ENCODE results near the gene IFI27L2. TPM values are rescaled to one million over a fixed set of nuclear protein-coding genes. Genes with fewer than 3 reads are reported as not detected.

IFI27L2 gene
- total RNA-seq, 1 experiment from 2014 or later: 98.0 TPM

DNA sequence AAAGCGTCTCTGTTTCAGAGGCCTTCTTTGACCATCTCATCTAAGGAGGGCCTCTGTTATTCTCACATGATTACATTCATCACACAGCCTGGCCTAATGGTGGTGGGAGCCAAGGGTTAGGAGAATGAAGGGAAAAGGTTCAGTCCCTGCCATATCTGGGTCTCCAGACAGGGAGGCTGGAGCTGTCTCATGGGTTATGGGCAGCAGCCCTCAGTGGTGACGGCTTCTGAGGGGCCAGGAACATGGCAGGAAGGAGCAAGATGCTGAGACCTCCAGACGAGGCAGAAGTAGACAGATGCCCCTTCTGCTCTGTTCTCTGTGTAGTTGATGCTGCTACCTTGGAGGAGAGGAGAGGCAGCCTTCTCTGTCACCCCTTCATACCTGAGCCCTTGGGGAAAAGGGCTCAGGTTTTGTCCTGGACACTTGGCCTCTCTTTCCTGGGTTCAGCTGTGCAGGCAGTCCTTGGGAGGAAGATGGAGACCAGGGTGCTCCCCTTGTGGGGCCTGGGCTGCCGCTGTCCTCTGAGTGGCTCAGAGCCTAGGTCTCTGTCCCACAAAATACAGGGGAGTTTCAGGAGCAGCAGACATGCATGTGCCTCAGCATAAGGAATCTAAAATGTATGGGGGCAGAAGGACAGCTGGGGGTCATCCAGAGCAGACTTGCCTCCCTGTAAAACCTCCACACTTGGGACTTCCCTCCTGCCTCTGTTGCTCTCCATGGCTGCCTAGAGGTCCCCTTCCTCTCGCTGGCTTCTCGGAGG, 3.6 kb downstream of the IFI27L2 start:
- Histone ChIP-seq H3K4me3 (no peak overlapping the region), H3K27ac (no peak overlapping the region), H3K4me1 (replicated peaks) (peaks cover 8% of the 10 kb centered on the region), H3K27me3 (replicated peaks) (no peaks in the 10 kb centered on the region), H3K36me3 (peaks cover 3% of the 10 kb centered on the region), H3K9me3 (replicated peaks) (no peaks in the 10 kb centered on the region)
- peak in 1 of 2 experiments; percentile 16 for DNase-seq (ENCODE audit: low read depth in 1 of 2, low spot score in 2 of 2)

DNA sequence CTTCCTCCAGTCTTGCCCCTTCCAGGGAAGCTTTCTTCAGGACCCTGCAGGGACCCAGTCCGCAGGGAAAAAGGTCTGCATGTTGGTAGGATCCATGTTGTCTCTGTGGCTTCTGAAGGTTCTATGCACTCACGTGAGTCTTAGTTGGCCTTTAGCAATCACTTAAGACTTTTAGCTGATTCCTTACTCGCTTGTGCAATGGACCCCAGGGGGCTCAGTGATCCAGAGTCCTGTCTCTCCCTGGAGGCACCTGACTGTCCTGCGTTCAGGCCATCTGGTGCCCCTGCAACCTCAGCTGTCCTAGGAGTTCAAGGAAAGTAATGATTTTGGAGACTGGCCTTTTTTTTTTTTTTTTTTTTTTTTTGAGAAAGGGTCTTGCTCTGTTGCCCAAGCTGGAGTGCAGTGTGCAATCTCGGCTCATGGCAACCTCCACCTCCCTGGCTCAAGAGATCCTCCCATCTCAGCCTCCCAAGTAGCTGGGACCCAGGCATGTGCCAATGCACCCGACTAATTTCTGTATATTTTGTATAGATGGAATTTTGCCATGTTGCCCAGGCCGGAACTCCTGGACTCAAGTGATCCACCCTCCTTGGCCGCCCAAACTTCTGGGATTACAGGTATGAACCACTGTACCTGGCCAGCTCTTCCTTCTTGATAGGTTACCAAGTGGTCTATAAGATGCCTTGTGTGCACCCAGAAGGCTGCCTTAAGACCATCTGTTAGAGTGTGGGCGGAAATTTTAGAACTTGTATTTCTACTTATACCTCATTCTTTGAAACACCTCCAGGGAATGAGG, 4.6 kb downstream of the IFI27L2 start:
- peak in 1 of 2 experiments; percentile 16 for DNase-seq (ENCODE audit: low read depth in 1 of 2, low spot score in 2 of 2)
- no peak overlapping the region for H3K27ac ChIP-seq
- H3K9me3 ChIP-seq (replicated peaks): no peaks in the 10 kb centered on the region
- H3K4me3 ChIP-seq: no peak overlapping the region
- H3K36me3 ChIP-seq: peaks cover 3% of the 10 kb centered on the region
- peaks cover 13% of the 10 kb centered on the region for H3K4me1 ChIP-seq (replicated peaks)
- no peaks in the 10 kb centered on the region for H3K27me3 ChIP-seq (replicated peaks)

DNA sequence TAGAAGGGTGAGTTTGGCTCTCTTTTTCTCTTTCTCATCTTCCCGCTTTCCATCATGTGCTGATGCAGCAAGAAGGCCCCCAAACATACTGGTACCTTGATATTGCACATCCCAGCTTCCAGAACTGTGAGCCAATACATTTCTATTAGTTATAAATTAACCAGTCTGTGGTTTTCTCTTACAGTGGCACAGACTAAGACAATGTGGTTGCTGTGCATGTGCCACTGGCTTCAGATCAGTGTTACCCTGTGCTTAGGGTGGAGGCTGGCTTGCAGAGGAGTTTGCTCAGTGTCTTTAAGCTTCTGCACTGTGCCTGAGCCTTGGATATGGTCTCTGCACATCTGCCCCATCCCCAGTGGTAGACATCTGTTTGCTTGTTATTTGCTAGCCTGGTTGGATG, 5.5 kb downstream of the IFI27L2 start:
- Histone ChIP-seq H3K9me3 (replicated peaks) (no peaks in the 10 kb centered on the region), H3K4me1 (replicated peaks) (peaks cover 13% of the 10 kb centered on the region), H3K27ac (no peak overlapping the region), H3K4me3 (no peak overlapping the region), H3K27me3 (replicated peaks) (no peaks in the 10 kb centered on the region), H3K36me3 (peaks cover 3% of the 10 kb centered on the region)
- DNase-seq (ENCODE audit: low read depth in 1 of 2, low spot score in 2 of 2): no peak

DNA sequence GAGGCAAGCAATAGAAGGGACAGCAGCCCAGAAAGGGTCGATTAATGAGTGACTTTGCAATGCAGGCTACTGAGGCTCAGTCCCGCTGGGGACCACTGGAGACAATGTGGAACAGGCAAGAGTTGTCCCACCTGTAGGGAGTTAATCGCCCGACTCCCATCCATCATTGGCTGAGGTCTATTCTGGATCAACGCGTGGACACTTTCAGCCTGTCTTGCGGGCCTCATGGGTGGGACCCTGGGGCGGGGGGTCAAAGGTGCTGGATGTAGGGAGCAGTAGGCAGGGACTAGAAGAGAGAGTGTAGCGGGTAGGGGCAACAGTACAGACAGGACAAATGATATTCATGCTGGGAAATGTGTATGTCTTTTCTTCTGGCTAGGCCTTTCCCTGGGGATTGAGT, 6.1 kb downstream of the IFI27L2 start:
- peak in 1 of 2 experiments; percentile 27 for DNase-seq (ENCODE audit: low read depth in 1 of 2, low spot score in 2 of 2)
- H3K4me3 ChIP-seq: no peak overlapping the region
- H3K27me3 ChIP-seq (replicated peaks): no peaks in the 10 kb centered on the region

GRCh38 chr14:94122438-94122837, 7.0 kb downstream of the IFI27L2 start:
- Histone ChIP-seq H3K36me3 (no peaks in the 10 kb centered on the region; the same call in none of the 2 replicates), H3K27me3 (replicated peaks) (no peaks in the 10 kb centered on the region), H3K9me3 (replicated peaks) (no peaks in the 10 kb centered on the region), H3K4me1 (replicated peaks) (peaks cover 13% of the 10 kb centered on the region), H3K27ac (no peak overlapping the region), H3K4me3 (no peak overlapping the region)
- peak in 1 of 2 experiments; percentile 5 for DNase-seq (ENCODE audit: low read depth in 1 of 2, low spot score in 2 of 2)

More for the DNA sequence above, 6.1 kb downstream of the IFI27L2 start:
- Histone ChIP-seq H3K4me1 (replicated peaks) (peaks cover 13% of the 10 kb centered on the region), H3K27ac (no peak overlapping the region), H3K36me3 (peaks cover 3% of the 10 kb centered on the region), H3K9me3 (replicated peaks) (no peaks in the 10 kb centered on the region)

DNA sequence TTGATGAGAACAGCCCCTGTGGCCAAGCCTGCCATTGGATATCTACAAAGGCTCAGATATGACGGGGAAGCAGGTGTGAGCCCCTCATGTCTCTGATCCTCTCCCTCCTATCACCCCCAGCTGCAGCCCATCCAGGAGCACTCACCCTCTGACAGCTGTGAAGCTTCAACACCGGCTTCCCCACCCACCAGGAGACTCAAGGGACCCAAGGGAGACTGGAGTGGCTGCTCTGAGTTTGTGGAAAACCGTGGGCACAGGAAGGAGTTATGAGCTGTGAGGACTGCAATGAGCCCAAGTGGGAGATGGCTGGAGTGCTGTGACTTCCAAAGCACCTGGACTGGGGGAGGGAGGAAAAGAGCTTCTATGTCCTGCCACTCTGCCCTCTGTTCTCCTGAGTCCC, 7.9 kb downstream of the IFI27L2 start:
- H3K4me1 ChIP-seq (replicated peaks): peaks cover 13% of the 10 kb centered on the region
- 0 out of 2 replicates have a peak overlapping the region, but pooled peaks have one; percentile 9 for H3K27ac ChIP-seq
- H3K27me3 ChIP-seq (replicated peaks): no peaks in the 10 kb centered on the region
- no peak for DNase-seq (ENCODE audit: low read depth in 1 of 2, low spot score in 2 of 2)
- H3K9me3 ChIP-seq (replicated peaks): no peaks in the 10 kb centered on the region
- no peaks in the 10 kb centered on the region for H3K36me3 ChIP-seq
- no peak overlapping the region for H3K4me3 ChIP-seq

- no peaks in the 10 kb centered on the region for H3K27me3 ChIP-seq (replicated peaks)
These were observed 8.6 kb downstream of the IFI27L2 start for GRCh38 chr14:94120667-94121340.

GRCh38 chr14:94119071-94119470, 10.3 kb downstream of the IFI27L2 start:
- Histone ChIP-seq H3K27ac (no peak overlapping the region), H3K4me1 (replicated peaks) (peaks cover 13% of the 10 kb centered on the region), H3K36me3 (no peaks in the 10 kb centered on the region), H3K4me3 (no peak overlapping the region), H3K9me3 (replicated peaks) (no peaks in the 10 kb centered on the region), H3K27me3 (replicated peaks) (no peaks in the 10 kb centered on the region)
- no peak for DNase-seq (ENCODE audit: low read depth in 1 of 2, low spot score in 2 of 2)

More at GRCh38 chr14:94120667-94121340, 8.6 kb downstream of the IFI27L2 start:
- H3K4me3 ChIP-seq: no peak overlapping the region
- 0 out of 2 replicates have a peak overlapping the region, but pooled peaks have one; percentile 9 for H3K27ac ChIP-seq
- peak in 1 of 2 experiments; percentile 48 for DNase-seq (ENCODE audit: low read depth in 1 of 2, low spot score in 2 of 2)
- H3K36me3 ChIP-seq: no peaks in the 10 kb centered on the region
- peaks cover 13% of the 10 kb centered on the region for H3K4me1 ChIP-seq (replicated peaks)
- no peaks in the 10 kb centered on the region for H3K9me3 ChIP-seq (replicated peaks)

DNA sequence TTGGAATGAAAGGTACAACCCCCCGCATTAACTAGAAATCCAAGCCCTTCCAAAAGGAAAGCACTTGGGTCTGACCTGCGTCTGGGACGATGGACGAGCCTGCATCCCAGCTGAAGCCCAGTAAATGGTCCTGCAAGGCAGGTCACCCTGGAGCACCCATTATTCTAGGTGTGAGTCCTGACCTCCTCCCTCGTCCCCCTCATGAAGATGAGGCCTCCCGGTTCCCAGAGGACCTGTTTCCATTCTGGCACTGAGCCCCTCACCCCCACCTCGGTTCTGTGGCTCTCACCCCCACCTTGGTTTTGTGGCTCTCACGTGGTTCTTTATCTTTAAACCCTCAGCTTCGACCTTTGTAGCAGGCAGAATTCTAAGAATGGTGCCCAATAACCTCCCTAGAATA, 11.5 kb downstream of the IFI27L2 start:
- H3K4me1 ChIP-seq (replicated peaks): peaks cover 13% of the 10 kb centered on the region
- H3K4me3 ChIP-seq: no peak overlapping the region
- no peaks in the 10 kb centered on the region for H3K27me3 ChIP-seq (replicated peaks)

DNA sequence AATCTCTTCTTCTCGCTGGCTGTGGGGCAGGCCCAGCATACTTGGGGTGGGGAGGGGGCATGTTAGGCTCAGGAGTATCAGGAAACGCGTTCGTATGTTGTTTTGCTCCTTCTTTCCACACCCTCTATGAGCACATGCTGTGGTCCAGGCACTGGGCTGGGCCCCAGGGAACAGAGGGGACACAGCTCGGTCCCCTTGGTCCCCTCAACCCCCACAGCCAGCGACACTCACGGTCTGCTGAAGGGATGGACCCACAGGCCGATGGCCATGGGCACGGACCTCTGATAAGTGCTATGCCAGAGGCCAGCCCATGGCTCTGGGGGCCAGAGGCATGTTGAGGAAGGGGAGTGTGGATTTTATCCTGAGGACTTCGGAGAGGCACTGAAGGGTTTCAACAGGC, 12.7 kb downstream of the IFI27L2 start:
- H3K4me1 ChIP-seq (replicated peaks): peaks cover 16% of the 10 kb centered on the region
- H3K9me3 ChIP-seq (replicated peaks): no peaks in the 10 kb centered on the region
- no peak overlapping the region for H3K4me3 ChIP-seq
- no peaks in the 10 kb centered on the region for H3K36me3 ChIP-seq
- H3K27ac ChIP-seq: no peak overlapping the region
- no peaks in the 10 kb centered on the region for H3K27me3 ChIP-seq (replicated peaks)
- no peak for DNase-seq (ENCODE audit: low read depth in 1 of 2, low spot score in 2 of 2)

More for the DNA sequence above, 11.5 kb downstream of the IFI27L2 start:
- DNase-seq (ENCODE audit: low read depth in 1 of 2, low spot score in 2 of 2): no peak
- Histone ChIP-seq H3K36me3 (no peaks in the 10 kb centered on the region), H3K9me3 (replicated peaks) (no peaks in the 10 kb centered on the region), H3K27ac (no peak overlapping the region)

DNA sequence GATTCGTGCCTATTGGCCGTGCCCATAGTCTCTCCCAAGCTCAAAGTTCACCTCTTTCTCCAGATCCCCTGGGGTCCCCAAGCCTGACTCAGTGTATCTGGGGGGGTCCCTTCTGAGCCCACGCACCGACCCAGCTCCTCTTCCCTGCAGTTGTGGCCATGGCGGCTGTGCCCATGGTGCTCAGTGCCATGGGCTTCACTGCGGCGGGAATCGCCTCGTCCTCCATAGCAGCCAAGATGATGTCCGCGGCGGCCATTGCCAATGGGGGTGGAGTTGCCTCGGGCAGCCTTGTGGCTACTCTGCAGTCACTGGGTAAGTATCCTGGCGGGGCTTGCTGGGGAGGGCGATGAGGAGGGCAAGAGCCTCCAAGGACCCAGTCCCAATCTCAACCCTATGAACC, 13.8 kb downstream of the IFI27L2 start:
- Histone ChIP-seq H3K27ac (no peak overlapping the region), H3K36me3 (no peaks in the 10 kb centered on the region), H3K9me3 (replicated peaks) (no peaks in the 10 kb centered on the region), H3K27me3 (replicated peaks) (no peaks in the 10 kb centered on the region), H3K4me3 (no peak overlapping the region), H3K4me1 (replicated peaks) (peaks cover 16% of the 10 kb centered on the region)
- no peak for DNase-seq (ENCODE audit: low read depth in 1 of 2, low spot score in 2 of 2)

DNA sequence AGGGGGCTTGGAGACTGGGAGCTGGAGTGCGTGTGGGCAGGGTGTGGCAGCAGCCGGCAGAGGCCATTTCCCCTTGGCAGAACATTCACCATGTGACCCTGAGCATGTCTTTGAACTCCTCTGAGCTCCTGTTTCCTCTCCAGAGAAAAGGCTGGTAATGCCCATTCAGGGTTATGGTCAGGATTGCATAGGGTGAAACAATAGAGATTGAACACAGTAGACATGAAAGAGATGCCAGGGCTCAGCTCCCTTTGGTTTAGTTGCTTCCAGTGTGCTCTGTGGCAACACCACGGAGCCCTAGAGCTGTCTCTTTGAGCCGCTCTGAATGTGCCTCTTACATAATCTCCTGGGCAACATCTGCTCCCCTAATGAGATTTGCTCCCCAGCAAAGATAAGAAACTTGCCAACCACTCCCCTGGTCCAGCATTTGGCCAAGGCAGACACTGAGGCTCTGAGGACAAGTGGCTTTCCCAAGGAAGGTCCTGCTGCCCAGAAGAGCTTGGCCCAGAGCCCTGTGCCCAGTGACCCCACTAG, 14.3 kb downstream of the IFI27L2 start:
- no peak for DNase-seq (ENCODE audit: low read depth in 1 of 2, low spot score in 2 of 2)
- Histone ChIP-seq H3K4me3 (no peak overlapping the region), H3K27ac (no peak overlapping the region), H3K9me3 (replicated peaks) (no peaks in the 10 kb centered on the region), H3K36me3 (no peaks in the 10 kb centered on the region), H3K4me1 (replicated peaks) (peaks cover 17% of the 10 kb centered on the region), H3K27me3 (replicated peaks) (no peaks in the 10 kb centered on the region)

DNA sequence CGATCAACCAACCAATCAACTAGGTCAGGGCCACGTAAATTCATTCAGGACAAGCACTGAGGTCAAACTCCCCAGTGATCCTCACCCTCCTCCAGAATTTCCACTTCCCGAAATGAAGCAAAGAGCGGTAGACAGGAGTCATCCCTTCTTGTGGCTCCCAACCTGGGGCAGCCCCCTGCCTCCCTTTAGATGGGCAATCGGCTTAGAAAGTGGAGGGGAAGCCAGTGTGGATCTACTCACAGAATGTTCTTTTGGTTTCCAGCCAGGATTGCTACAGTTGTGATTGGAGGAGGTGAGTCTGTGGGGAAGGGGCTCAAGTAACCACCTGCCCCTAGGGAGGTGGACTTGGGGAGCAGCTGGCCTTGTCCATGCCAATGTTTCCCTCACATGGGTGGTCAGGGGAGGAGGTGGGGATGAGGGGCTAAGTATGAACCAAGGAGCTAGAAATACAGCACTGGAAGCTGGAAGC, 14.8 kb downstream of the IFI27L2 start:
- Histone ChIP-seq H3K4me1 (replicated peaks) (peaks cover 19% of the 10 kb centered on the region), H3K27me3 (replicated peaks) (no peaks in the 10 kb centered on the region), H3K36me3 (no peaks in the 10 kb centered on the region), H3K9me3 (replicated peaks) (no peaks in the 10 kb centered on the region), H3K4me3 (no peak overlapping the region), H3K27ac (no peak overlapping the region)
- no peak for DNase-seq (ENCODE audit: low read depth in 1 of 2, low spot score in 2 of 2)
